GM23338 (cell line): ENCODE measurements around the gene CMTM6.

ENCODE experiments used
- CREB1 ChIP-seq: fragments of 250-450 bp; sonication (Bioruptor Pico); IDR thresholded peaks from 2 replicates; pipeline ENCODE4 v1.5.0; 2020; ENCODE audit warnings: low read depth, mild to moderate bottlenecking, moderate library complexity
- EZH2 ChIP-seq: fragments of 200-600 bp; sonication (generic); IDR thresholded peaks from one replicate; pipeline ENCODE4 v1.8.0; 2017; ENCODE audit warnings: antibody characterized with exemption, mild to moderate bottlenecking, low read depth; ENCODE audit not compliant: unreplicated experiment
- EZH2phosphoT487 ChIP-seq: fragments of 200-600 bp; sonication (generic); IDR thresholded peaks from one replicate; pipeline ENCODE4 v1.8.1; 2018; ENCODE audit warnings: antibody characterized with exemption; ENCODE audit not compliant: unreplicated experiment
- JUNB ChIP-seq: IDR thresholded peaks from one replicate; pipeline ENCODE4 v1.6.1; 2016; ENCODE audit warnings: antibody characterized with exemption; ENCODE audit not compliant: unreplicated experiment
- NANOG ChIP-seq: IDR thresholded peaks from 2 replicates; pipeline ENCODE4 v1.6.1; 2016; ENCODE audit warnings: antibody characterized with exemption, borderline replicate concordance
- POLR2AphosphoS5 ChIP-seq: IDR thresholded peaks from 2 replicates; pipeline ENCODE4 v1.6.1; 2016; ENCODE audit warnings: antibody characterized with exemption, low read depth
- ZNF114 ChIP-seq: fragments of 250-450 bp; sonication (Bioruptor Pico); IDR thresholded peaks from 2 replicates; pipeline ENCODE4 v1.5.0; 2020; ENCODE audit warnings: mild to moderate bottlenecking, moderate library complexity
- TF ChIP-seq, protein P1 (sequence below), 2 experiments: fragments of 200-600 bp in 1 of 2; sonication (generic) in 1 of 2; conservative IDR thresholded peaks; 2 replicates each; pipeline versions ENCODE4 v1.5.1 to v1.6.1; 2016 to 2017; ENCODE audit warnings: antibody characterized with exemption in 2 of 2, low read depth in 2 of 2, mild to moderate bottlenecking in 2 of 2, moderate library complexity in 1 of 2
- TF ChIP-seq, protein P2 (sequence below): IDR thresholded peaks from 2 replicates; pipeline ENCODE4 v1.6.1; 2016; ENCODE audit warnings: antibody characterized with exemption
- TF ChIP-seq, protein P3 (sequence below): IDR thresholded peaks from one replicate; pipeline ENCODE4 v1.6.1; 2018; ENCODE audit warnings: antibody characterized with exemption; ENCODE audit not compliant: unreplicated experiment
- TF ChIP-seq, protein P4 (sequence below): fragments of 250-450 bp; sonication (Bioruptor Pico); IDR thresholded peaks from 2 replicates; pipeline ENCODE4 v1.5.0; 2020; ENCODE audit warnings: mild to moderate bottlenecking, moderate library complexity

DNA sequence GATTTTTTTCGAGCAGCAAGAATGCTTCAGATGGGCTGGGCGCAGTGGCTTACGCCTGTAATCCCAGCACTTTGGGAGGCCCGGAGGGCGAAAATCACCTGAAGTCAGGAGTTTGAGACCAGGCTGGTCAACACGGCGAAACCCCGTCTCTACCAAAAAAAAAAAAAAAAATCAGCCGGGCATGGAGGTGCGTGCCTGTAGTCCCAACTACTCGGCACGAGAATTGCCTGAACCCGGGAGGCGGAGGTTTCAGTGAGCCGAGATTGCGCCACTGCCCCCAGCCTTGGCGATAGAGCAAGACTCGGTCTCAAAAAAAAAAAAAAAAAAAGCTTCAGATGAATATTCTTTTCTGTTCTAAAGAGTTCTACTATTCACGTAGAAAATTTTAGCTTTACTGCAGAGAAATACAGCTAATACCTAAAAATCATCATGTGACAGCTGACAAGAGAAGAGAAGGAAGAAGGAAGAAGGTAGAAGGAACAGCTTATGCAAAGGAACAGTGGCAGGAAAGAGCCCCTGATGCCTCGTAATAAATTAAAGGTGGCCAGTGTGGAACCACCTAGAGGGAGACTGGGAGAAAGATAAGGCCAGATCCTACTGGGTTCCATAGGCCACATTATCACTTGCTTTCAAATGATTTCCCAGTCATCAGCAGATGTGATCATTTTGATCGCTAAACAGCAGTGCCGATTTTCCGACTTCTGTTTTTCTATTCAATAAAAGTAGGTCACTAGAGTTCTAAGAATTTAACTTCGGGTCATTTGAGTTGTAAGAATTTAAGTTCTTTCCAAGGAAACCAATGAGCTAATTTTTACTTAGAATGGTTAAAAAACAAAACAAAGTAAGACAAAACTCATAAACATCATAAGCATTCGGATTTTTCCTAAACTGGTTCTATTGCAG lies 1.5 kb downstream of the CMTM6 start:
- TF ChIP-seq, protein P1, sequence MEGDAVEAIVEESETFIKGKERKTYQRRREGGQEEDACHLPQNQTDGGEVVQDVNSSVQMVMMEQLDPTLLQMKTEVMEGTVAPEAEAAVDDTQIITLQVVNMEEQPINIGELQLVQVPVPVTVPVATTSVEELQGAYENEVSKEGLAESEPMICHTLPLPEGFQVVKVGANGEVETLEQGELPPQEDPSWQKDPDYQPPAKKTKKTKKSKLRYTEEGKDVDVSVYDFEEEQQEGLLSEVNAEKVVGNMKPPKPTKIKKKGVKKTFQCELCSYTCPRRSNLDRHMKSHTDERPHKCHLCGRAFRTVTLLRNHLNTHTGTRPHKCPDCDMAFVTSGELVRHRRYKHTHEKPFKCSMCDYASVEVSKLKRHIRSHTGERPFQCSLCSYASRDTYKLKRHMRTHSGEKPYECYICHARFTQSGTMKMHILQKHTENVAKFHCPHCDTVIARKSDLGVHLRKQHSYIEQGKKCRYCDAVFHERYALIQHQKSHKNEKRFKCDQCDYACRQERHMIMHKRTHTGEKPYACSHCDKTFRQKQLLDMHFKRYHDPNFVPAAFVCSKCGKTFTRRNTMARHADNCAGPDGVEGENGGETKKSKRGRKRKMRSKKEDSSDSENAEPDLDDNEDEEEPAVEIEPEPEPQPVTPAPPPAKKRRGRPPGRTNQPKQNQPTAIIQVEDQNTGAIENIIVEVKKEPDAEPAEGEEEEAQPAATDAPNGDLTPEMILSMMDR (conservative IDR thresholded peaks at IDR 0.05; ENCODE audit: low read depth in 2 of 2) = no peak
- TF ChIP-seq POLR2AphosphoS5 (no peak), EZH2 (no peak), CREB1 (no peak), JUNB (no peak), EZH2phosphoT487 (no peak), ZNF114 (CRISPR knock-in tag) (no peak), NANOG (no peak)
- TF ChIP-seq, protein P2, sequence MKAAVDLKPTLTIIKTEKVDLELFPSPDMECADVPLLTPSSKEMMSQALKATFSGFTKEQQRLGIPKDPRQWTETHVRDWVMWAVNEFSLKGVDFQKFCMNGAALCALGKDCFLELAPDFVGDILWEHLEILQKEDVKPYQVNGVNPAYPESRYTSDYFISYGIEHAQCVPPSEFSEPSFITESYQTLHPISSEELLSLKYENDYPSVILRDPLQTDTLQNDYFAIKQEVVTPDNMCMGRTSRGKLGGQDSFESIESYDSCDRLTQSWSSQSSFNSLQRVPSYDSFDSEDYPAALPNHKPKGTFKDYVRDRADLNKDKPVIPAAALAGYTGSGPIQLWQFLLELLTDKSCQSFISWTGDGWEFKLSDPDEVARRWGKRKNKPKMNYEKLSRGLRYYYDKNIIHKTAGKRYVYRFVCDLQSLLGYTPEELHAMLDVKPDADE = no peak
- TF ChIP-seq, protein P3, sequence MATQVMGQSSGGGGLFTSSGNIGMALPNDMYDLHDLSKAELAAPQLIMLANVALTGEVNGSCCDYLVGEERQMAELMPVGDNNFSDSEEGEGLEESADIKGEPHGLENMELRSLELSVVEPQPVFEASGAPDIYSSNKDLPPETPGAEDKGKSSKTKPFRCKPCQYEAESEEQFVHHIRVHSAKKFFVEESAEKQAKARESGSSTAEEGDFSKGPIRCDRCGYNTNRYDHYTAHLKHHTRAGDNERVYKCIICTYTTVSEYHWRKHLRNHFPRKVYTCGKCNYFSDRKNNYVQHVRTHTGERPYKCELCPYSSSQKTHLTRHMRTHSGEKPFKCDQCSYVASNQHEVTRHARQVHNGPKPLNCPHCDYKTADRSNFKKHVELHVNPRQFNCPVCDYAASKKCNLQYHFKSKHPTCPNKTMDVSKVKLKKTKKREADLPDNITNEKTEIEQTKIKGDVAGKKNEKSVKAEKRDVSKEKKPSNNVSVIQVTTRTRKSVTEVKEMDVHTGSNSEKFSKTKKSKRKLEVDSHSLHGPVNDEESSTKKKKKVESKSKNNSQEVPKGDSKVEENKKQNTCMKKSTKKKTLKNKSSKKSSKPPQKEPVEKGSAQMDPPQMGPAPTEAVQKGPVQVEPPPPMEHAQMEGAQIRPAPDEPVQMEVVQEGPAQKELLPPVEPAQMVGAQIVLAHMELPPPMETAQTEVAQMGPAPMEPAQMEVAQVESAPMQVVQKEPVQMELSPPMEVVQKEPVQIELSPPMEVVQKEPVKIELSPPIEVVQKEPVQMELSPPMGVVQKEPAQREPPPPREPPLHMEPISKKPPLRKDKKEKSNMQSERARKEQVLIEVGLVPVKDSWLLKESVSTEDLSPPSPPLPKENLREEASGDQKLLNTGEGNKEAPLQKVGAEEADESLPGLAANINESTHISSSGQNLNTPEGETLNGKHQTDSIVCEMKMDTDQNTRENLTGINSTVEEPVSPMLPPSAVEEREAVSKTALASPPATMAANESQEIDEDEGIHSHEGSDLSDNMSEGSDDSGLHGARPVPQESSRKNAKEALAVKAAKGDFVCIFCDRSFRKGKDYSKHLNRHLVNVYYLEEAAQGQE = no peak
- TF ChIP-seq, protein P4, sequence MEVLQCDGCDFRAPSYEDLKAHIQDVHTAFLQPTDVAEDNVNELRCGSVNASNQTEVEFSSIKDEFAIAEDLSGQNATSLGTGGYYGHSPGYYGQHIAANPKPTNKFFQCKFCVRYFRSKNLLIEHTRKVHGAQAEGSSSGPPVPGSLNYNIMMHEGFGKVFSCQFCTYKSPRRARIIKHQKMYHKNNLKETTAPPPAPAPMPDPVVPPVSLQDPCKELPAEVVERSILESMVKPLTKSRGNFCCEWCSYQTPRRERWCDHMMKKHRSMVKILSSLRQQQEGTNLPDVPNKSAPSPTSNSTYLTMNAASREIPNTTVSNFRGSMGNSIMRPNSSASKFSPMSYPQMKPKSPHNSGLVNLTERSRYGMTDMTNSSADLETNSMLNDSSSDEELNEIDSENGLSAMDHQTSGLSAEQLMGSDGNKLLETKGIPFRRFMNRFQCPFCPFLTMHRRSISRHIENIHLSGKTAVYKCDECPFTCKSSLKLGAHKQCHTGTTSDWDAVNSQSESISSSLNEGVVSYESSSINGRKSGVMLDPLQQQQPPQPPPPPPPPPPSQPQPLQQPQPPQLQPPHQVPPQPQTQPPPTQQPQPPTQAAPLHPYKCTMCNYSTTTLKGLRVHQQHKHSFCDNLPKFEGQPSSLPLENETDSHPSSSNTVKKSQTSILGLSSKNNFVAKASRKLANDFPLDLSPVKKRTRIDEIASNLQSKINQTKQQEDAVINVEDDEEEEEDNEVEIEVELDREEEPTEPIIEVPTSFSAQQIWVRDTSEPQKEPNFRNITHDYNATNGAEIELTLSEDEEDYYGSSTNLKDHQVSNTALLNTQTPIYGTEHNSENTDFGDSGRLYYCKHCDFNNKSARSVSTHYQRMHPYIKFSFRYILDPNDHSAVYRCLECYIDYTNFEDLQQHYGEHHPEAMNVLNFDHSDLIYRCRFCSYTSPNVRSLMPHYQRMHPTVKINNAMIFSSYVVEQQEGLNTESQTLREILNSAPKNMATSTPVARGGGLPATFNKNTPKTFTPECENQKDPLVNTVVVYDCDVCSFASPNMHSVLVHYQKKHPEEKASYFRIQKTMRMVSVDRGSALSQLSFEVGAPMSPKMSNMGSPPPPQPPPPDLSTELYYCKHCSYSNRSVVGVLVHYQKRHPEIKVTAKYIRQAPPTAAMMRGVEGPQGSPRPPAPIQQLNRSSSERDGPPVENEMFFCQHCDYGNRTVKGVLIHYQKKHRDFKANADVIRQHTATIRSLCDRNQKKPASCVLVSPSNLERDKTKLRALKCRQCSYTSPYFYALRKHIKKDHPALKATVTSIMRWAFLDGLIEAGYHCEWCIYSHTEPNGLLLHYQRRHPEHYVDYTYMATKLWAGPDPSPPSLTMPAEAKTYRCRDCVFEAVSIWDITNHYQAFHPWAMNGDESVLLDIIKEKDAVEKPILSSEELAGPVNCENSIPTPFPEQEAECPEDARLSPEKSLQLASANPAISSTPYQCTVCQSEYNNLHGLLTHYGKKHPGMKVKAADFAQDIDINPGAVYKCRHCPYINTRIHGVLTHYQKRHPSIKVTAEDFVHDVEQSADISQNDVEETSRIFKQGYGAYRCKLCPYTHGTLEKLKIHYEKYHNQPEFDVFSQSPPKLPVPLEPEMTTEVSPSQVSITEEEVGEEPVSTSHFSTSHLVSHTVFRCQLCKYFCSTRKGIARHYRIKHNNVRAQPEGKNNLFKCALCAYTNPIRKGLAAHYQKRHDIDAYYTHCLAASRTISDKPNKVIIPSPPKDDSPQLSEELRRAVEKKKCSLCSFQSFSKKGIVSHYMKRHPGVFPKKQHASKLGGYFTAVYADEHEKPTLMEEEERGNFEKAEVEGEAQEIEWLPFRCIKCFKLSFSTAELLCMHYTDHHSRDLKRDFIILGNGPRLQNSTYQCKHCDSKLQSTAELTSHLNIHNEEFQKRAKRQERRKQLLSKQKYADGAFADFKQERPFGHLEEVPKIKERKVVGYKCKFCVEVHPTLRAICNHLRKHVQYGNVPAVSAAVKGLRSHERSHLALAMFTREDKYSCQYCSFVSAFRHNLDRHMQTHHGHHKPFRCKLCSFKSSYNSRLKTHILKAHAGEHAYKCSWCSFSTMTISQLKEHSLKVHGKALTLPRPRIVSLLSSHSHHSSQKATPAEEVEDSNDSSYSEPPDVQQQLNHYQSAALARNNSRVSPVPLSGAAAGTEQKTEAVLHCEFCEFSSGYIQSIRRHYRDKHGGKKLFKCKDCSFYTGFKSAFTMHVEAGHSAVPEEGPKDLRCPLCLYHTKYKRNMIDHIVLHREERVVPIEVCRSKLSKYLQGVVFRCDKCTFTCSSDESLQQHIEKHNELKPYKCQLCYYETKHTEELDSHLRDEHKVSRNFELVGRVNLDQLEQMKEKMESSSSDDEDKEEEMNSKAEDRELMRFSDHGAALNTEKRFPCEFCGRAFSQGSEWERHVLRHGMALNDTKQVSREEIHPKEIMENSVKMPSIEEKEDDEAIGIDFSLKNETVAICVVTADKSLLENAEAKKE (CRISPR knock-in tag) = no peak
